Body of pancreas (tissue), 4 donors: Measurements from ENCODE around the gene TMUB1.

ENCODE experiments used
- CTCF ChIP-seq, 7 experiments: fragments of 450-650 bp in 4 of 7; fragments of 200-600 bp in 3 of 7; sonication (generic) in 3 of 7; IDR thresholded peaks; one replicate each; pipeline ENCODE4 v1.5.1; 2016 to 2019; ENCODE audit warnings: antibody characterized with exemption in 7 of 7
- POLR2A ChIP-seq, 3 donors: fragments of 450-650 bp; IDR thresholded peaks; one replicate each; pipeline ENCODE4 v1.6.1; 2016; ENCODE audit warnings: antibody characterized with exemption in 3 of 3, mild to moderate bottlenecking in 2 of 3

- TF ChIP-seq POLR2A (IDR thresholded peaks at IDR 0.05) (peak in 2 of 3 donors; percentile 55 to 59), CTCF (IDR thresholded peaks at IDR 0.05) (peak; percentile 15 to 54 (median 35))
Observed at GRCh38 chr7:151059367-151060112, 23.8 kb downstream of the TMUB1 start, which contains the start of gene SLC4A2.
